Liver (tissue), 9 donors: ENCODE results near the gene WFIKKN2. TPM values are rescaled to one million over a fixed set of nuclear protein-coding genes. Genes with fewer than 3 reads are reported as not detected.

Experiments used
- DNase-seq: peaks from one replicate; pipeline ENCODE4 v3.0.0-alpha.2; 2017; ENCODE audit warnings: low spot score
- H3K27ac ChIP-seq, 2 donors: one replicate each; pipeline ENCODE4 v1.7.0; 2013; ENCODE audit warnings: inconsistent platforms in 2 of 2, low read length in 2 of 2, control low read depth in 1 of 2, low read depth in 1 of 2, mild to moderate bottlenecking in 1 of 2
- H3K27me3 ChIP-seq, 4 donors: one replicate each; pipeline versions ENCODE4 v1.6.1 to v1.7.0; 2013; ENCODE audit warnings: low read length in 3 of 4, inconsistent platforms in 1 of 4, mild to moderate bottlenecking in 1 of 4, moderate library complexity in 1 of 4; ENCODE audit not compliant: control insufficient read depth in 4 of 4, insufficient read depth in 4 of 4
- H3K36me3 ChIP-seq, 4 donors: one replicate each; pipeline versions ENCODE4 v1.6.1 to v1.7.0; 2013; ENCODE audit warnings: low read length in 3 of 4, mild to moderate bottlenecking in 3 of 4, low read depth in 1 of 4, moderate library complexity in 1 of 4; ENCODE audit not compliant: control insufficient read depth in 4 of 4, insufficient read depth in 3 of 4
- H3K4me1 ChIP-seq, 4 donors: one replicate each; pipeline versions ENCODE4 v1.6.1 to v1.7.0; 2013; ENCODE audit warnings: low read length in 3 of 4, mild to moderate bottlenecking in 3 of 4, moderate library complexity in 1 of 4; ENCODE audit not compliant: control insufficient read depth in 4 of 4, insufficient read depth in 4 of 4
- H3K4me3 ChIP-seq, 3 donors: one replicate each; pipeline versions ENCODE4 v1.6.1 to v1.7.0; 2013; ENCODE audit warnings: low read length in 3 of 3, control low read depth in 1 of 3, low read depth in 1 of 3, mild to moderate bottlenecking in 1 of 3
- H3K9ac ChIP-seq, 2 donors: one replicate each; pipeline ENCODE4 v1.7.0; 2013; ENCODE audit warnings: low read length in 2 of 2, mild to moderate bottlenecking in 2 of 2, moderate library complexity in 2 of 2, control low read depth in 1 of 2, low read depth in 1 of 2
- H3K9me3 ChIP-seq, 4 donors: one replicate each; pipeline versions ENCODE4 v1.6.1 to v1.7.0; 2013; ENCODE audit warnings: low read length in 3 of 4; ENCODE audit not compliant: control insufficient read depth in 4 of 4
- ATF3 ChIP-seq: IDR thresholded peaks from 2 replicates; pipeline ENCODE4 v1.6.1; 2016; ENCODE audit warnings: antibody characterized with exemption
- CTCF ChIP-seq: fragments of 150-350 bp; IDR thresholded peaks from 2 replicates; pipeline ENCODE4 v1.5.1; 2017; ENCODE audit warnings: improper control_type of control experiment, low read depth, low read length; ENCODE audit not compliant: missing input control
- EGR1 ChIP-seq, 2 donors: IDR thresholded peaks; 2 replicates each; pipeline ENCODE4 v1.6.1; 2016 to 2018; ENCODE audit warnings: antibody characterized with exemption in 2 of 2, low read depth in 2 of 2
- FOXA1 ChIP-seq: IDR thresholded peaks from 2 replicates; pipeline ENCODE4 v1.6.1; 2016; ENCODE audit warnings: antibody characterized with exemption
- FOXA2 ChIP-seq: IDR thresholded peaks from 2 replicates; pipeline ENCODE4 v1.6.1; 2016; ENCODE audit warnings: antibody characterized with exemption
- GABPA ChIP-seq, 2 donors: IDR thresholded peaks in 1 of 2; conservative IDR thresholded peaks in 1 of 2; 2 replicates each; pipeline ENCODE4 v1.6.1; 2016; ENCODE audit warnings: antibody characterized with exemption in 2 of 2, mild to moderate bottlenecking in 1 of 2, moderate library complexity in 1 of 2
- HNF4A ChIP-seq, 2 donors: conservative IDR thresholded peaks; 2 replicates each; pipeline ENCODE4 v1.6.1; 2016; ENCODE audit warnings: antibody characterized with exemption in 2 of 2, mild to moderate bottlenecking in 2 of 2
- HNF4G ChIP-seq: IDR thresholded peaks from 2 replicates; pipeline ENCODE4 v1.6.1; 2016; ENCODE audit warnings: antibody characterized with exemption
- JUND ChIP-seq, 2 donors: IDR thresholded peaks; 2 replicates each; pipeline ENCODE4 v1.6.1; 2016; ENCODE audit warnings: antibody characterized with exemption in 2 of 2
- MAX ChIP-seq: IDR thresholded peaks from 2 replicates; pipeline ENCODE4 v1.6.1; 2016; ENCODE audit warnings: antibody characterized with exemption
- NR2F2 ChIP-seq: IDR thresholded peaks from 2 replicates; pipeline ENCODE4 v1.6.1; 2016; ENCODE audit warnings: antibody characterized with exemption
- RAD21 ChIP-seq, 2 donors: IDR thresholded peaks; 2 replicates each; pipeline ENCODE4 v1.6.1; 2016; ENCODE audit warnings: antibody characterized with exemption in 2 of 2, mild to moderate bottlenecking in 2 of 2
- REST ChIP-seq: IDR thresholded peaks from 2 replicates; pipeline ENCODE4 v1.6.1; 2016; ENCODE audit warnings: antibody characterized with exemption, mild to moderate bottlenecking
- RXRA ChIP-seq, 2 donors: IDR thresholded peaks; 2 replicates each; pipeline ENCODE4 v1.6.1; 2017 to 2018; ENCODE audit warnings: antibody characterized with exemption in 2 of 2, mild to moderate bottlenecking in 1 of 2
- SP1 ChIP-seq: IDR thresholded peaks from 2 replicates; pipeline ENCODE4 v1.6.1; 2018; ENCODE audit warnings: antibody characterized with exemption, mild to moderate bottlenecking
- TAF1 ChIP-seq: conservative IDR thresholded peaks from 2 replicates; pipeline ENCODE4 v1.6.1; 2016; ENCODE audit warnings: antibody characterized with exemption, mild to moderate bottlenecking
- YY1 ChIP-seq: IDR thresholded peaks from 2 replicates; pipeline ENCODE4 v1.6.1; 2016; ENCODE audit warnings: antibody characterized with exemption, mild to moderate bottlenecking
- ZBTB33 ChIP-seq: IDR thresholded peaks from 2 replicates; pipeline ENCODE4 v1.6.1; 2016; ENCODE audit warnings: antibody characterized with exemption
- WGBS: extraction: QIAGEN DNeasy Blood & Tissue Kit; methylation state at CpG from one replicate; pipeline ENCODE4 v1.1.7; 2013; 5-methylcytosine and 5-hydroxymethylcytosine counted together
- polyA plus RNA-seq, 2 donors: library from polyadenylated mRNA; stranded (reverse) in 1 of 2; unstranded in 1 of 2; fragments of 200-250 nt in 1 of 2; fragments of >200 nt in 1 of 2; fragmentation: Nextera tagmentation in 1 of 2; extraction: Ambion mirVana in 1 of 2; gene quantifications; one replicate each; pipeline versions ENCODE4 v1.2.1 to v1.2.3, GENCODE V29; 2013 to 2015
- total RNA-seq, 2 donors: library from RNA; depleted of rRNA; stranded (reverse); fragments of >200 nt; gene quantifications; one replicate each; pipeline ENCODE4 v1.2.3, GENCODE V29; 2014
- donor health status: healthy.
- donor health status: healthy.
- donor health status: healthy.
- donor health status: healthy.
- donor health status: healthy.

The WFIKKN2 gene
- total and polyA plus RNA-seq, 4 donors: 0.02 to 0.19 (median 0.07) TPM; not detected in 1

- H3K4me3 ChIP-seq: no peak overlapping the region
- H3K9me3 ChIP-seq: no peaks in the 10 kb centered on the region
- TF ChIP-seq HNF4G: no peak
- no peak for TF ChIP-seq RAD21 (IDR thresholded peaks at IDR 0.05)
- TF ChIP-seq JUND (IDR thresholded peaks at IDR 0.05): no peak
- TF ChIP-seq CTCF: no peak
- TF ChIP-seq FOXA1: no peak
- no peak for TF ChIP-seq ATF3
- H3K4me1 ChIP-seq: peaks cover 3 to 12% (median 7%) of the 10 kb centered on the region in 4 donors
- no peak for DNase-seq
- no peaks in the 10 kb centered on the region for H3K27me3 ChIP-seq
- H3K9ac ChIP-seq: no peak overlapping the region
- H3K36me3 ChIP-seq: no peaks in the 10 kb centered on the region
- H3K27ac ChIP-seq: no peak overlapping the region
Measured at GRCh38 chr17:50813583-50813982, 21.8 kb upstream of the WFIKKN2 start.

- no peaks in the 10 kb centered on the region for H3K27me3 ChIP-seq
- peaks cover 3 to 10% (median 6%) of the 10 kb centered on the region in 4 donors for H3K4me1 ChIP-seq
- H3K9ac ChIP-seq: no peak overlapping the region
- 72% methylated on average over 3 of the region's 3 CpGs for WGBS
- TF ChIP-seq EGR1 (IDR thresholded peaks at IDR 0.05; ENCODE audit: low read depth in 2 of 2): no peak
- TF ChIP-seq SP1: no peak
- TF ChIP-seq FOXA1: no peak
- no peak for TF ChIP-seq ZBTB33
- no peak for TF ChIP-seq CTCF
- no peak for TF ChIP-seq FOXA2
- TF ChIP-seq RXRA (IDR thresholded peaks at IDR 0.05): no peak
- TF ChIP-seq HNF4G: no peak
- no peak for TF ChIP-seq RAD21 (IDR thresholded peaks at IDR 0.05)
- no peak for TF ChIP-seq REST
- TF ChIP-seq ATF3: no peak
- TF ChIP-seq HNF4A (conservative IDR thresholded peaks at IDR 0.05): no peak
- TF ChIP-seq TAF1: no peak
- TF ChIP-seq NR2F2: no peak
- TF ChIP-seq GABPA (IDR thresholded peaks at IDR 0.05 in 1 of 2, conservative IDR thresholded peaks at IDR 0.05 in 1 of 2): no peak
- TF ChIP-seq YY1: no peak
- TF ChIP-seq MAX: no peak
- TF ChIP-seq JUND (IDR thresholded peaks at IDR 0.05): no peak
- H3K27ac ChIP-seq: no peak overlapping the region
- no peaks in the 10 kb centered on the region for H3K9me3 ChIP-seq
- no peak for DNase-seq
- no peaks in the 10 kb centered on the region for H3K36me3 ChIP-seq
- H3K4me3 ChIP-seq: no peak overlapping the region
Measured at GRCh38 chr17:50815400-50815799, 20.0 kb upstream of the WFIKKN2 start.
